Psoas muscle (tissue), 8 donors: ENCODE results near the gene DNAH3. TPM values are rescaled to one million over a fixed set of nuclear protein-coding genes. Genes with fewer than 3 reads are reported as not detected.
"Not testable (repeated sequence)": the region's sequence is repeated elsewhere in the genome, so short reads cannot be mapped to it uniquely, and the experiment has no call there.

Experiments used
- ATAC-seq, 4 donors: fragments of 200-7000 bp; cut with Tn5 transposase; one replicate each; pipeline ENCODE4 v1.9.1; 2020; ENCODE audit warnings: moderate library complexity in 3 of 4, mild to moderate bottlenecking in 2 of 4
- DNase-seq, 2 donors: peaks; one replicate each; pipeline ENCODE4 v3.0.0-alpha.2; 2020
- H3K27ac ChIP-seq: fragments of 200-600 bp; one replicate; pipeline ENCODE4 v1.8.0; 2022
- H3K27me3 ChIP-seq, 3 donors: fragments of 200-600 bp in 1 of 3; one replicate each; pipeline versions ENCODE4 v1.6.1 to v1.8.0; 2013 to 2022; ENCODE audit warnings: low read length in 2 of 3, mild to moderate bottlenecking in 2 of 3, moderate library complexity in 1 of 3; ENCODE audit not compliant: insufficient read depth in 3 of 3
- H3K36me3 ChIP-seq, 2 donors: fragments of 200-600 bp in 1 of 2; one replicate each; pipeline versions ENCODE4 v1.6.1 to v1.8.0; 2013 to 2022; ENCODE audit warnings: low read depth in 1 of 2, mild to moderate bottlenecking in 1 of 2, moderate library complexity in 1 of 2; ENCODE audit not compliant: insufficient read depth in 1 of 2
- H3K4me1 ChIP-seq: fragments of 200-600 bp; one replicate; pipeline ENCODE4 v1.8.0; 2022
- H3K4me3 ChIP-seq: fragments of 200-600 bp; one replicate; pipeline ENCODE4 v1.8.0; 2022; ENCODE audit warnings: mild to moderate bottlenecking
- H3K9me3 ChIP-seq: fragments of 200-600 bp; one replicate; pipeline ENCODE4 v1.8.0; 2022
- WGBS, 3 donors: extraction: QIAGEN DNeasy Blood & Tissue Kit; methylation state at CpG; one replicate each; pipeline versions ENCODE4 v1.1.6 to v1.1.7; 2013; 5-methylcytosine and 5-hydroxymethylcytosine counted together
- intact Hi-C, 2 donors: fragments of 100-400 bp; cut with DNase I; formaldehyde crosslinking; loops; one replicate each; pipeline versions ENCODE4 v1.11.0 to v1.14.2; 2022
- polyA plus RNA-seq, 3 donors: library from polyadenylated mRNA; stranded (reverse); fragments of 200-250 nt; gene quantifications; one replicate each; pipeline ENCODE4 v1.2.3, GENCODE V29; 2013
- total RNA-seq, 4 donors: library from RNA; stranded (reverse); fragmentation: NEBNext Ultra II Directional in 2 of 4; extraction: Animal tissue kit (Norgen Biotek cat#: 25700) in 2 of 4; gene quantifications; one replicate each; pipeline versions ENCODE4 v1.2.1 to v1.2.4, GENCODE V29; 2021 to 2023
- TF ChIP-seq, protein P1 (sequence below): fragments of 200-600 bp; IDR thresholded peaks from one replicate; pipeline ENCODE4 v1.8.0; 2022; ENCODE audit warnings: antibody characterized with exemption
- donor health status: healthy with polysubstance abuse.
- donor health status: DM: no; HTN: no; CAD: no; lungs with moderate emphysema.
- donor health status: Bipolar disorder and iron deficiency.
- donor health status: healthy.
- donor health status: DM: yes; HTN: yes; CAD: no.
- donor health status: DM: no; HTN: no; CAD: no.
- donor health status: DM: no; HTN: no; CAD: no.
- donor health status: DM: yes; HTN: yes; CAD: no.

Gene DNAH3
- total and polyA plus RNA-seq, 7 donors = 0.01 to 2.1 (median 0.17) TPM; not detected in 1

GRCh38 chr16:21001262-21001661 is 149.4 kb downstream of the DNAH3 start:
- TF ChIP-seq, protein P1, sequence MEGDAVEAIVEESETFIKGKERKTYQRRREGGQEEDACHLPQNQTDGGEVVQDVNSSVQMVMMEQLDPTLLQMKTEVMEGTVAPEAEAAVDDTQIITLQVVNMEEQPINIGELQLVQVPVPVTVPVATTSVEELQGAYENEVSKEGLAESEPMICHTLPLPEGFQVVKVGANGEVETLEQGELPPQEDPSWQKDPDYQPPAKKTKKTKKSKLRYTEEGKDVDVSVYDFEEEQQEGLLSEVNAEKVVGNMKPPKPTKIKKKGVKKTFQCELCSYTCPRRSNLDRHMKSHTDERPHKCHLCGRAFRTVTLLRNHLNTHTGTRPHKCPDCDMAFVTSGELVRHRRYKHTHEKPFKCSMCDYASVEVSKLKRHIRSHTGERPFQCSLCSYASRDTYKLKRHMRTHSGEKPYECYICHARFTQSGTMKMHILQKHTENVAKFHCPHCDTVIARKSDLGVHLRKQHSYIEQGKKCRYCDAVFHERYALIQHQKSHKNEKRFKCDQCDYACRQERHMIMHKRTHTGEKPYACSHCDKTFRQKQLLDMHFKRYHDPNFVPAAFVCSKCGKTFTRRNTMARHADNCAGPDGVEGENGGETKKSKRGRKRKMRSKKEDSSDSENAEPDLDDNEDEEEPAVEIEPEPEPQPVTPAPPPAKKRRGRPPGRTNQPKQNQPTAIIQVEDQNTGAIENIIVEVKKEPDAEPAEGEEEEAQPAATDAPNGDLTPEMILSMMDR = peak; percentile 21
- H3K4me3 ChIP-seq = no peak overlapping the region
- ATAC-seq (no peak), DNase-seq (no peak)
- intact Hi-C loops = loop anchor here in 1 of 2 donors (10.0 kb wide), 2 partner anchors 94 to 146 kb away; no protein-coding TSS in a partner anchor
- no peaks in the 10 kb centered on the region for H3K9me3 ChIP-seq
- no peaks in the 10 kb centered on the region for H3K4me1 ChIP-seq
- no peak overlapping the region for H3K27ac ChIP-seq
- no peaks in the 10 kb centered on the region for H3K27me3 ChIP-seq
- 19 to 31% (median 28%) methylated on average over 3 of the region's 3 CpGs for WGBS, 3 donors
- H3K36me3 ChIP-seq = no peaks in the 10 kb centered on the region

DNA sequence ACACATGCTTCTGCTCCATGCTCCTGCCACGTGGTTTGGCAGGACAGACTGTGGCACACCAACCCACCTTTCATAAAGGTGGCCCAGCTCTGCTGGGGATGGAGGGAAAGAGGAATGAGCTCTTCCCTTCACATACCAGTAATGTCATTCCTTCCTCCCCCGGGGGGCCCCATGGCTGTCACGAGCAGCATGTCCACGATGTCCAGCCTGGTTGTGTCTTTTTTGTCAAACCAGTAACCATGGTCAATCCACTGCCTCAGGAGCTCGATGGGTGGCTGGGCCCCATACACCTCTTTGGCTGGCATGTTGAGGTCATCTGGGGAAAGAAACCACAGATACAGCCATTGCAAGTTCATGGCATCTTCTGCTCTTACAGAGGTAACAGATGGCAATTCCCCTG is 153.5 kb downstream of the DNAH3 start:
- Histone ChIP-seq H3K27me3 (no peaks in the 10 kb centered on the region), H3K4me3 (no peak overlapping the region), H3K27ac (no peak overlapping the region), H3K9me3 (no peaks in the 10 kb centered on the region), H3K36me3 (no peaks in the 10 kb centered on the region), H3K4me1 (no peaks in the 10 kb centered on the region)
- TF ChIP-seq, protein P1 = no peak
- ATAC-seq (no peak), DNase-seq (no peak)
- intact Hi-C loops = no loop called here
- 80 to 89% (median 82%) methylated on average over 5 of the region's 5 CpGs for WGBS, 3 donors

GRCh38 chr16:20995711-20996110 is 154.9 kb downstream of the DNAH3 start:
- DNase-seq = no peak
- WGBS, 3 donors = 73 to 80% (median 76%) methylated on average over 4 of the region's 4 CpGs
- Histone ChIP-seq H3K9me3 (no peaks in the 10 kb centered on the region), H3K27me3 (no peaks in the 10 kb centered on the region), H3K27ac (no peak overlapping the region), H3K4me1 (no peaks in the 10 kb centered on the region), H3K36me3 (no peaks in the 10 kb centered on the region), H3K4me3 (no peak overlapping the region)
- intact Hi-C loops = no loop called here
- no peak for ATAC-seq
- TF ChIP-seq, protein P1 = no peak

DNA sequence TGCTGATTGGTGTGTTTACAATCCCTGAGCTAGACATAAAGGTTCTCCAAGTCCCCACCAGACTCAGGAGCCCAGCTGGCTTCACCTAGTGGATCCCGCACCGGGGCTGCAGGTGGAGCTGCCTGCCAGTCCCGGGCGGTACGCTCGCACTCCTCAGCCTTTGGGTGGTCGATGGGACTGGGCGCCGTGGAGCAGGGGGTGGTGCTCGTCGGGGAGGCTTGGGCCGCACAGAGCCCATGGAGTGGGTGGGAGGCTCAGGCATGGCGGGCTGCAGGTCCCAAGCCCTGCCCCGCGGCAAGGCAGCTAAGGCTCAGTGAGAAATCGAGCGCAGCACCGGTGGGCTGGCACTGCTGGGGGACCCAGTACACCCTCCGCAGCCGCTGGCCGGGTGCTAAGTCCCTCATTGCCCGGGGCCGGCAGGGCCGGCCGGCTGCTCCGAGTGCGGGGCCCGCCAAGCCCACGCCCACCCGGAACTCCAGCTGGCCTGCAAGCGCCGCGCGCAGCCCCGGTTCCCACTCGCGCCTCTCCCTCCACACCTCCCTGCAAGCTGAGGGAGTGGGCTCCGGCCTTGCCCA is 161.1 kb downstream of the DNAH3 start:
- H3K27ac ChIP-seq, H3K4me3 ChIP-seq, intact Hi-C loops, DNase-seq, H3K27me3 ChIP-seq, H3K4me1 ChIP-seq, H3K9me3 ChIP-seq, H3K36me3 ChIP-seq, ATAC-seq: not testable (repeated sequence)
- 94 to 97% (median 95%) methylated on average over 23 to 38 of the region's 38 CpGs for WGBS, 3 donors

DNA sequence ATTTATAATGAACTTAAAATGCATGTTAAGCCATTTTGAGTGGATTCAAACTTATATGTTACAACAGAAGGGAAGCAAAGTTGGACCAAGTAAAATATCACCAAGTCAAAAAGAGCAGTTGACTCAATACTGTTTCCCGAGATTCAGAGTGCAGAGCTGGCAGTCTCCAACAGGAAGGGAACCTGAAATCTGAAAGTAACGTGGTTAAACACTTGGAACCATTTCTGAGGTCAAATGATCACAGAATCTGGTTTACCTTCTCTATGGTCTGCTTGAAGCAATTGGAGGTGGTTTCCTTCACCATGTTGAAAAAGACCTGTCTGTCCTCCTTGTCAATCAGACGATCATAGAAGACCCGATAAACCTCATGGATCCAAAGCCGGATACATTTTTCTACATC is 163.6 kb downstream of the DNAH3 start:
- ATAC-seq (no peak), DNase-seq (no peak)
- Histone ChIP-seq H3K4me1 (no peaks in the 10 kb centered on the region), H3K9me3 (no peaks in the 10 kb centered on the region), H3K27ac (no peak overlapping the region), H3K4me3 (no peak overlapping the region), H3K36me3 (no peaks in the 10 kb centered on the region), H3K27me3 (no peaks in the 10 kb centered on the region)
- 78 to 81% (median 80%) methylated on average over 5 of the region's 5 CpGs for WGBS, 3 donors
- intact Hi-C loops = no loop called here
- TF ChIP-seq, protein P1 = no peak
